Cardiac muscle cell (in vitro differentiated cells and primary cell): ENCODE data around the gene CEMIP. TPM values are rescaled to one million over a fixed set of nuclear protein-coding genes. Genes with fewer than 3 reads are reported as not detected.

Experiments used
- DNase-seq, 2 donors: peaks; one replicate each; pipeline versions ENCODE4 v3.0.0 to v3.0.0-alpha.2; 2010 to 2017; ENCODE audit warnings: low read depth in 1 of 2, low spot score in 1 of 2
- H3K27ac ChIP-seq: fragments of 200-600 bp; sonication (generic); 2 replicates; pipeline ENCODE4 v1.5.1; 2016
- H3K27me3 ChIP-seq: fragments of 200-600 bp; sonication (generic); 2 replicates; pipeline ENCODE4 v1.6.0; 2016; ENCODE audit warnings: control low read depth
- H3K36me3 ChIP-seq: fragments of 200-600 bp; sonication (generic); 2 replicates; pipeline ENCODE4 v1.5.1; 2016; ENCODE audit warnings: control low read depth
- H3K4me1 ChIP-seq: fragments of 200-600 bp; sonication (generic); 2 replicates; pipeline ENCODE4 v1.8.1; 2017; ENCODE audit warnings: low read depth, mild to moderate bottlenecking, mixed run types
- H3K4me3 ChIP-seq: fragments of 200-600 bp; sonication (generic); 2 replicates; pipeline ENCODE4 v1.5.1; 2016; ENCODE audit warnings: mild to moderate bottlenecking
- H3K9me3 ChIP-seq: fragments of 200-600 bp; sonication (generic); 2 replicates; pipeline ENCODE4 v1.5.1; 2017; ENCODE audit warnings: low read depth, mild to moderate bottlenecking, control low read depth
- CTCF ChIP-seq: IDR thresholded peaks from 2 replicates; pipeline ENCODE4 v1.5.1; 2012; ENCODE audit warnings: low read depth, mild to moderate bottlenecking, low read length
- polyA plus RNA-seq: library from polyadenylated mRNA; unstranded; fragments of >200 nt; fragmentation: Nextera tagmentation; extraction: Ambion mirVana; gene quantifications from 2 replicates; pipeline ENCODE4 v1.2.1, GENCODE V29; 2016
- total RNA-seq: library from RNA; depleted of rRNA; stranded (reverse); fragments of >200 nt; gene quantifications from 2 replicates; pipeline ENCODE4 v1.2.3, GENCODE V29; 2016

Gene CEMIP
- total and polyA plus RNA-seq, 2 experiments from 2014 or later, result 0.12 to 1.9 TPM

GRCh38 chr15:80831192-80831591, 52.0 kb downstream of the CEMIP start:
- no peak for DNase-seq
- TF ChIP-seq CTCF, result no peak
- H3K9me3 ChIP-seq, result no peaks in the 10 kb centered on the region
- H3K36me3 ChIP-seq, result no peaks in the 10 kb centered on the region
- H3K27ac ChIP-seq, result no peak overlapping the region
- no peak overlapping the region for H3K4me3 ChIP-seq
- H3K4me1 ChIP-seq, result no peaks in the 10 kb centered on the region
- no peaks in the 10 kb centered on the region for H3K27me3 ChIP-seq

GRCh38 chr15:80831606-80832224, 52.5 kb downstream of the CEMIP start:
- Histone ChIP-seq H3K36me3 (no peaks in the 10 kb centered on the region), H3K27ac (no peak overlapping the region), H3K4me1 (no peaks in the 10 kb centered on the region), H3K4me3 (no peak overlapping the region), H3K9me3 (no peaks in the 10 kb centered on the region), H3K27me3 (no peaks in the 10 kb centered on the region)
- DNase-seq, result no peak
- TF ChIP-seq CTCF, result no peak

- H3K36me3 ChIP-seq, result no peaks in the 10 kb centered on the region
- H3K4me1 ChIP-seq, result no peaks in the 10 kb centered on the region
- no peak overlapping the region for H3K27ac ChIP-seq
- no peak for TF ChIP-seq CTCF
- H3K9me3 ChIP-seq, result no peaks in the 10 kb centered on the region
- H3K4me3 ChIP-seq, result no peak overlapping the region
- DNase-seq, result no peak
- no peaks in the 10 kb centered on the region for H3K27me3 ChIP-seq
Measured at GRCh38 chr15:80832686-80833085, 53.5 kb downstream of the CEMIP start.

- Histone ChIP-seq H3K4me3 (no peak overlapping the region), H3K9me3 (no peaks in the 10 kb centered on the region), H3K36me3 (no peaks in the 10 kb centered on the region), H3K4me1 (no peaks in the 10 kb centered on the region), H3K27me3 (no peaks in the 10 kb centered on the region), H3K27ac (no peak overlapping the region)
- no peak for DNase-seq
- no peak for TF ChIP-seq CTCF
Measured at GRCh38 chr15:80834402-80834801, 55.2 kb downstream of the CEMIP start.

- Histone ChIP-seq H3K27me3 (no peaks in the 10 kb centered on the region), H3K36me3 (no peaks in the 10 kb centered on the region), H3K9me3 (no peaks in the 10 kb centered on the region), H3K4me3 (no peak overlapping the region), H3K4me1 (no peaks in the 10 kb centered on the region), H3K27ac (no peak overlapping the region)
- no peak for TF ChIP-seq CTCF
- DNase-seq, result no peak
Measured at GRCh38 chr15:80834906-80835305, 55.7 kb downstream of the CEMIP start.

GRCh38 chr15:80835336-80835735, 56.2 kb downstream of the CEMIP start:
- no peak overlapping the region for H3K27ac ChIP-seq
- H3K36me3 ChIP-seq, result no peaks in the 10 kb centered on the region
- H3K27me3 ChIP-seq, result no peaks in the 10 kb centered on the region
- TF ChIP-seq CTCF, result peak; percentile 10
- H3K4me3 ChIP-seq, result no peak overlapping the region
- no peaks in the 10 kb centered on the region for H3K9me3 ChIP-seq
- no peak for DNase-seq
- no peaks in the 10 kb centered on the region for H3K4me1 ChIP-seq
